ENCODE data around the gene SPACA4. TPM values are rescaled to one million over a fixed set of nuclear protein-coding genes. Genes with fewer than 3 reads are reported as not detected.

SPACA4 gene
- total and polyA plus RNA-seq, 10 of the 15 experiments (the other 5 are each of a cell fraction or from before 2014, with no cell fraction given) = not detected

DNA sequence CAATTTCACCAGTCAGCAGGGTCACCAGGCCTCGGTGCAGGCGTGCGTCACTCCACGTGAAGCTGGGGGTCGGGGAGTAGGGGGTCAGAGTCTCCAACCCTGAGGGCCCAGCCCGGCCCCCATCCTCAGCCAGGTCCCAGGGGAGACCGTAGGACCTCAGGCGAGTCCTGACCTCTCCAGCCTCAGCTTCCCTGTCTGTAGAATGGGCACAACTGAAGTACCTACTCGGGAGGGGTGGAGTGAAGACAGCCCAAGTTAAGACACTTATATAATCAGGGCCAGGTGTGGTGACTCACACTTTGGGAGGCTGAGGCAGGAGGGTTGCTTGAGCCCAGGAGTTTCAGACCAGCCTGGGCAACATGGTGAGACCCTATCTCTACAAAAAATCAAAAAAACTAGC lies 2.7 kb upstream of the SPACA4 start:
- H3K4me1 ChIP-seq (ENCODE audit: control insufficient read depth, insufficient read depth, low read length) = no peaks in the 10 kb centered on the region
- TF ChIP-seq MEF2A (IDR thresholded peaks at IDR 0.05; ENCODE audit: insufficient read depth, low read depth, low read length) (no peak), BCL11A (IDR thresholded peaks at IDR 0.05; ENCODE audit: low read depth, low read length) (no peak), SP1 (IDR thresholded peaks at IDR 0.05; ENCODE audit: low read depth, low read length) (no peak), ZNF207 (IDR thresholded peaks at IDR 0.05; ENCODE audit: borderline replicate concordance) (no peak), NRF1 (conservative IDR thresholded peaks at IDR 0.05; ENCODE audit: low read depth, low read length) (no peak), JUND (IDR thresholded peaks at IDR 0.05; ENCODE audit: low read depth, low read length) (no peak), TAF1 (IDR thresholded peaks at IDR 0.05; ENCODE audit: borderline replicate concordance, low read depth, low read length) (no peak)
- no peaks in the 10 kb centered on the region for H3K79me2 ChIP-seq (ENCODE audit: control insufficient read depth, insufficient read depth, low read length)
- WGBS (ENCODE audit: insufficient coverage, insufficient replicate concordance, low lambda C conversion rate, missing lambda C conversion rate) = 58% methylated on average over 6 of the region's 9 CpGs
- BruUV-seq (replicated peaks) = no TSS peak
- in situ Hi-C loops (cut with MboI) (no loop called here), intact Hi-C loops (cut with micrococcal nuclease; ENCODE audit: unreplicated experiment) (no loop called here)
- no peak overlapping the region for H3K9ac ChIP-seq (ENCODE audit: control insufficient read depth, insufficient read depth, low read length)
- no peak overlapping the region for H3K4me2 ChIP-seq (ENCODE audit: control insufficient read depth, insufficient read depth)
- SMC1A ChIA-PET (ENCODE audit: uncharacterized antibody, unreplicated experiment) = no interaction called here
- CTCF ChIA-PET = interaction anchor here (0.9 kb wide), 1 partner anchor 20 kb away, joined by 3 read pairs; no protein-coding TSS in a partner anchor
- no peaks in the 10 kb centered on the region for H3K27me3 ChIP-seq (replicated peaks in 1 of 2; ENCODE audit: control insufficient read depth in 2 of 2, insufficient read depth in 2 of 2, low read length in 1 of 2)
- no peak for ATAC-seq
- H3K4me3 ChIP-seq = no peak overlapping the region
- no peak for DNase-seq (ENCODE audit: low read depth, low spot score)
- POLR2A ChIA-PET = no interaction called here
- H2AFZ ChIP-seq (ENCODE audit: control insufficient read depth, low read depth, low read length) = no peak overlapping the region
- no peak overlapping the region for H3K27ac ChIP-seq (ENCODE audit: control insufficient read depth, insufficient read depth)
- RAD21 ChIA-PET (ENCODE audit: unreplicated experiment) = no interaction called here
- H3K9me3 ChIP-seq (replicated peaks; ENCODE audit: control insufficient read depth, insufficient read depth, low read length) = no peaks in the 10 kb centered on the region
- H3K36me3 ChIP-seq (ENCODE audit: control insufficient read depth in 2 of 2, insufficient read depth in 2 of 2, low read length in 1 of 2) = no peaks in the 10 kb centered on the region
- no peaks in the 10 kb centered on the region for H4K20me1 ChIP-seq (ENCODE audit: control insufficient read depth, insufficient read depth)
- no peak for FAIRE-seq

DNA sequence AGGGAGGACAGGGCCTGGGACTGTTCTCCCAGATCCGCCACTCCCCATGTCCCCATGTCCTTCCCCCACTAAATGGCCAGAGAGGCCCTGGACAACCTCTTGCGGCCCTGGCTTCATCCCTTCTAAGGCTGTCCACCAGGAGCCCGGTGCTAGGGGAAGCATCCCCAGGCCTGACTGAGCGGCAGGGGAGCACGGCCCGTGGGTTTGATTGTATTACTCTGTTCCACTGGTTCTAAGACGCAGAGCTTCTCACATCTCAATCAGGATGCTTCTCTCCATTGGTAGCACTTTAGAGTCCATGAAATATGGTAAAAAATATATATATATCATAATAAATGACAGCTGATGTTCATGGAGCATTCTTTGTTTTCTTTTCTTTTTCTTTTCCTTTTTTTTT lies 815 bp downstream of the SPACA4 start:
- H3K27ac ChIP-seq (ENCODE audit: control insufficient read depth, insufficient read depth) = no peak overlapping the region
- no TSS peak for BruUV-seq (replicated peaks)
- WGBS (ENCODE audit: insufficient coverage, insufficient replicate concordance, low lambda C conversion rate, missing lambda C conversion rate) = 80% methylated on average over 7 of the region's 7 CpGs
- no peaks in the 10 kb centered on the region for H3K36me3 ChIP-seq (ENCODE audit: control insufficient read depth in 2 of 2, insufficient read depth in 2 of 2, low read length in 1 of 2)
- DNase-seq (ENCODE audit: low read depth, low spot score) (no peak), ATAC-seq (no peak), FAIRE-seq (no peak)
- no peak overlapping the region for H2AFZ ChIP-seq (ENCODE audit: control insufficient read depth, low read depth, low read length)
- in situ Hi-C loops (cut with MboI) = no loop called here
- H3K79me2 ChIP-seq (ENCODE audit: control insufficient read depth, insufficient read depth, low read length) = no peaks in the 10 kb centered on the region
- intact Hi-C loops (cut with micrococcal nuclease; ENCODE audit: unreplicated experiment) = no loop called here
- H4K20me1 ChIP-seq (ENCODE audit: control insufficient read depth, insufficient read depth) = no peaks in the 10 kb centered on the region
- ChIA-PET SMC1A (ENCODE audit: uncharacterized antibody, unreplicated experiment) (no interaction called here), CTCF (interaction anchor here (2.0 to 2.7 kb wide), 4 partner anchors 10 to 22 kb away, joined by 8 to 26 read pairs (median 16); no protein-coding TSS in a partner anchor), RAD21 (ENCODE audit: unreplicated experiment) (interaction anchor here (1.0 kb wide), 1 partner anchor 23 kb away, joined by 3 read pairs; no protein-coding TSS in a partner anchor), POLR2A (no interaction called here)
- no peaks in the 10 kb centered on the region for H3K4me1 ChIP-seq (ENCODE audit: control insufficient read depth, insufficient read depth, low read length)
- no peaks in the 10 kb centered on the region for H3K9me3 ChIP-seq (replicated peaks; ENCODE audit: control insufficient read depth, insufficient read depth, low read length)
- H3K27me3 ChIP-seq (replicated peaks in 1 of 2; ENCODE audit: control insufficient read depth in 2 of 2, insufficient read depth in 2 of 2, low read length in 1 of 2) = no peaks in the 10 kb centered on the region
- no peak overlapping the region for H3K4me3 ChIP-seq
- no peak overlapping the region for H3K4me2 ChIP-seq (ENCODE audit: control insufficient read depth, insufficient read depth)
- H3K9ac ChIP-seq (ENCODE audit: control insufficient read depth, insufficient read depth, low read length) = no peak overlapping the region
- TF ChIP-seq BRCA1 (IDR thresholded peaks at IDR 0.05; ENCODE audit: low read depth, low read length) (no peak), PKNOX1 (IDR thresholded peaks at IDR 0.05) (no peak), RBBP5 (conservative IDR thresholded peaks at IDR 0.05) (no peak), CHD1 (IDR thresholded peaks at IDR 0.05; ENCODE audit: low read depth, low read length) (no peak), ZSCAN29 (IDR thresholded peaks at IDR 0.05) (no peak), POLR2A (IDR thresholded peaks at IDR 0.05; ENCODE audit: low read depth, low read length) (no peak), NR2C1 (IDR thresholded peaks at IDR 0.05) (no peak), DPF2 (IDR thresholded peaks at IDR 0.05) (no peak), HDAC2 (IDR thresholded peaks at IDR 0.05) (no peak), ZBTB4 (CRISPR knock-in tag; IDR thresholded peaks at IDR 0.05) (no peak), PAX8 (IDR thresholded peaks at IDR 0.05) (no peak)

All from GM12878 (cell line).